NCI-H2107 (cell line): ENCODE results near the gene MSANTD2.
A peak's percentile ranks its signal among the peaks of the same experiment; 100 is the strongest.

ENCODE experiments used
- DNase-seq: peaks from one replicate; lab custom pipeline; 2025; lab: John Stamatoyannopoulos, UW

Gene MSANTD2

GRCh38 chr11:124821995-124822730 lies 22.0 kb upstream of the MSANTD2 start:
- DNase-seq, result no peak

GRCh38 chr11:124817036-124817435 lies 16.8 kb upstream of the MSANTD2 start:
- DNase-seq, result no peak

DNA sequence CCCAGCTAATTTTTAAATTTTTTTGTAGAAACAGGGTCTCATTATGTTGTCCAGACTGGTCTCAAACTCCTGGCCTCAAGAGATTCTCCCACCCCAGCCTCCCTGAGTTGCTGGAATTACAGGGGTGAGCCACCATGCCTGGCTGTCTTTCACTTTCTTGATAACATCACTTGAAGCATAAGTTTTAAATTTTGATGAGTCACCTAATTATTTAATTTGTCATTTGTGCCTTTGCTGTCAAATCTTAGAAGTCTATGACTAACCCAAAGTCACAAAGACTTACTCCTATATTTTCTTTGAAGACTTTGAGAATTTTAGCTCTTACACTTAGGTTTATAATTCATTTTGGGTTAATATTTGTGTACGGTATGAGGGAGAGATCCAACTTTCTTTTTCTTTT lies 14.5 kb upstream of the MSANTD2 start:
- DNase-seq, result no peak

- DNase-seq, result peak; percentile 17
These were observed 12.7 kb upstream of the MSANTD2 start for GRCh38 chr11:124812876-124813275.

GRCh38 chr11:124811399-124812125 lies 11.4 kb upstream of the MSANTD2 start:
- no peak for DNase-seq

GRCh38 chr11:124807660-124808270 lies 7.6 kb upstream of the MSANTD2 start:
- no peak for DNase-seq

DNA sequence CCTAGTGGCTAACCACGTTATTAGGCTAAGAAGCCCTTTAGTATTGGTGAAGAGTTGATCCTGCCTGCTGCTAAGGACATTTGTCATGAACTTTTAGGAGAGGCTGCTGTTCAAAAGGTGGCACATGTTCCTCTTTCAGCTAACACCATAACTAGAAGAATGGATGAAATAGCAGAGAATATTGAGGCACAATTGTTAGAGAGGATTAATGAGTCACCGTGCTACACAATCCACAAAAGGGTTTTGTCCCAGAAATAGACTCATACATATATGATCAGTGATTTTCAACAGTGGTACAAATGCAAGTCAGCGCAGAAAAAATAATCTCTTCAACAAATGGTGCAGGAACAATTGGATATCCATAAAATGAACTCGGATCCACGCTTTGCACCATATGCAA lies 7.0 kb upstream of the MSANTD2 start:
- no peak for DNase-seq

DNA sequence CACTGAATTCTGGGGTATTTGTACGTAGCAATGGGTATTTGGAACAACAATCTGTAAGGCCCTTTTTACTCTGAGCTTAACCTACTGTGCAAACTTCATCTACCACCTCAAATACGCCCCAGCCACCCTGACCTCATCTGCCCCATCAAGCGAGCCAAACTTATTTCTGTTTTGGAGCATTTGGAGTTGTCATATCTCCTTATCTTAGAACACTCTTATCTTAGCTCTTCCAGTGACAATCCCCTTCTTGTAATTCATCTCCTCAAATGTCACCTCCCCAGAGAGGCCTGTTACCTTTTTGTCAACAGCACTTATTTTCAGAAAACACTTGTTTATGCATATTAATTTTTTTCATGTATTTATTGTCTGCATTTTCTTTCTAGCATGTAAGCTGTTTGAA lies 4.7 kb upstream of the MSANTD2 start:
- DNase-seq, result no peak

DNA sequence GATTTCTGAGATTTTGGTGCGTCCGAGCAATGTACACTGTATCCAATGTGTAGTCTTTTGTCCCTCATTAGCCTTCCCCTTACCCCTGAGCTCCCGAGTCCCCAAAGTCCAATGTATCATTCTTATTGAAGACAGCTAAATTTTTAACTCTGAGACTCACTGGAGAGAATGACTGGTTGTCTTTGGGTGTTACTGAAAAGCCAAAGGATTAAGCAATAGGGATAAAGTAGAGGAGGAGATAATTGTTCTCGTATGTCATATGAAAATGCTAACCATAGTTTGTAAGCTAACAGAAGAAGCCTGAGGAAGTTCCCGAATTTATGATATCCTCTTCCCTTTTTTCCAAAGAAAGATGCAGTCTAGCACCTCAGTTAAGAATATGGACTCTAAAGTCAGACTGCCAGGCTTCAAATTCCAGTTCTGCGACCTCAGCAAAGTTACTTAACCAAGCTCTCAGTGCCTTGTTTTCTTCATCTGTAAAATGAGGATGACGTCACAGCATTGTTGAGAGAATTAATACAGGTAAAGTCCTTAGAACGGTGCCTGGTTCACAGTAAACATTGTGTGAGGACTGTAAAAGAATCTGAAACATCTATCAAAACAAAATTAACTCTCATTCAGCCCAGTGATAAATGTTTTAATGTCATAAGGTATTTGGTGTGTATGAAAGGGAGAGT lies 1.6 kb upstream of the MSANTD2 start:
- no peak for DNase-seq

DNA sequence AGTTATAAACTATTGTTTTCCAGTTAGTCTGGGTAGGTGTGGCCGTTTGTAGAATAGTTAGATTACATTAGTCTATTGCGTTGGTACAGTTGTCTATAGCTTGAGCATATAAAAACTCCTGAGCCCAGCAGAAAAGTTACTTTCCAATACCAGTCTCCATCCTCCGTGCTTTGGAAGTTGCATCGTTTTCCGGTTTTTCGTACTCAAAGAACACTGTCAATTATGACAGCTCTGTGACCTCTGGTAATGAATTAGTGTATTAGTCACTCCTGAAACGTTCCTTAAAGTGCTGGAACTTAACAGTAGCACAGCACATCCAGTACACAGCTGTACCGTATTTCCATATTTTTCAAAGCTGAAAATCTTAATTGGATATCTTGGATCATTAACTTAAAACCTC lies 808 bp upstream of the MSANTD2 start:
- DNase-seq, result no peak

DNA sequence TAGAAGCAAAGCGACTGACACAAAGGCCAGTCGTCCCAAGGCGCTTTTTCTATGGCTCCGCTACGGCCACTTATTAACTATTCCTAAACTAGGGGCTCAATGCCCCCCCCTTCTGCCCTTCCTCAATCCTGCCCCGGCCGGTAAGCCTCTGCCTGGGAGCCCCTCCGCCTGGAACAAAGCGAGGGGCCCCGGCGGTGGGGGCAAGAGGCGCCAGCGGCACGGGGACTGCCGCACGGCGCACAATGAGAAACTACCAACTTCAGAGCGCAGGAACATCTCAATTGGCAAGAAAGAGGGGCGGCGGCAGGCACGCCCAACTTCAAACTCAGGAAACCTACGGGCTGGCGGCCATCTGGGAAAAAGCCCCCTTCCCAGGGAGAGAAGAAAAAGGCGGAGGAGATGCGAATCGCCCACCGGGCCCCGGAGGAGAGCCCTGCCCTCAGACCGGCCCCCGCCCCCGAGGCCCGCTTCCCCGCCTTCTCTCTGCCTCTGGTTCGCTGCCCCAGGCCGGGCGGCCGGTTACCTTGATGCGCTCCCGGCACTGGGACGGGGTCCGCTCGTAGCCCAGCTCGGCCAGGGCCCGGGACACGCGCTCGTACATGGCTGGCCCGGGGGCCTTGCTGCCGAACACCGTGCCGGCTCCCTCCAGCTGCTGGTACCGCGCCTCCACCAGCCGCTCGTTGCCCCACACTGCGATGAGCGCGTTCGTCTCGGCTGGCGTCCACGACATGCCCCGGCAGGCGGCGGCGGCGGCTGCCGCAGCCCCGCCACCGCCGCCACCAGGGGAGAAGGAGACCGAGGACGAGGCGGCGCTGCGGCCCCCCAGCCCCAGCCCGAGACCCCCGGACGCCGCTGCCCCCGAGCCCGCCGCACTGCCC lies 619 bp downstream of the MSANTD2 start:
- no peak for DNase-seq

DNA sequence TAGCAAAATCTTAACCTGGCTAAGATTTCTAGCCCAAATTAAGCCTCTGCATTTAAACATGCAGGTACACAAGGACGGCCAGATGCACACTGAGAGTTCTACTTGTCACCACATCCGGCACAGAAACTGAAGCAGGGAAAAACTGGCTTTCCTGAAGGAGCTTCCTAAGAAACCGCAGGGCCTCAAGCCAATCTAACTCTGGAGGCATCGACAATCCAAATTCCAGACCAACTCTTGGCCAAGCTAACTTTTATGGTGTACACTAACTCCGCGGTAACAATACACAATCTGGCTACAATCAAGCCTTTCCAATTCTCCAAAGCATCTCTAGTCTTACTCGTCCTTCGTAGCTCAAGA lies 1.2 kb downstream of the MSANTD2 start:
- DNase-seq, result no peak

GRCh38 chr11:124796312-124796711 lies 3.9 kb downstream of the MSANTD2 start:
- DNase-seq, result no peak

DNA sequence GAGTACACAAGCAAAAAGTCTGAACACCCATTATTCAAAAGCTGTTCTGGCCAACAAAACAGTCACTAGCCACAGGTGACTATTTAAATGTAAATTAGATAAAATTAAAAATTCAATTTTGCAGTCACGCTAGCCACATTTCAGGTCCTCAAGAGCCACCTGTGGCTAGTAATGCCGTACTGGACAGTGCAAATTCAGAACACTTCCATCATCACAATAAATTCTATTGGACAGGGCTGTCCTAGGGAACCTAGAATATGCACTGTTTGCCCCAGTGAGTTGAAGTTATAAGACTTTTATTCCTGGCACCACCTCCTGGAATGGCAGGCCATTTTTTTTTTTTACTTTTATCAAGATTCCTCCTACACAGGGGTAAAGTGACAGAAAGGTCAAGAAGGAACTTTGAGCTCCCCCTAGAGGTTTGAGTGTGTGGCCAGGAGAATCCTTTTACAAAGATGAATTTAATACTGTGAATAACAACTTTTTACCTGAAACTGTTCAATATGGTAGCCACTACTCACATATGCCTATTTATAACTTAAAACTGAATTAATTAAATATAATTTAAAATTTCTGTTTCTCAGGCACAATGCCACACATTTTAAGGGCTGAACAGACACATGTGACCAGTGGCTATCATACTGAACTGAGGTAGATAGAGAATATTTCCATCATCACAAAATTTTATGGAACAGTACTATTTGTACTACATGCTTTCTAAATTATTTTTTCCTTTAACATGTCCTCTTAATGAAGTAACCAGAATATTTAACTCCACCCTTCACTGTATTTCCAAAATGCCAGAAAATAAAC lies 6.5 kb downstream of the MSANTD2 start:
- no peak for DNase-seq

GRCh38 chr11:124791626-124792341 lies 8.4 kb downstream of the MSANTD2 start:
- DNase-seq, result no peak

GRCh38 chr11:124788521-124788920 lies 11.7 kb downstream of the MSANTD2 start:
- DNase-seq, result no peak

GRCh38 chr11:124784051-124784450 lies 16.2 kb downstream of the MSANTD2 start:
- DNase-seq, result no peak

DNA sequence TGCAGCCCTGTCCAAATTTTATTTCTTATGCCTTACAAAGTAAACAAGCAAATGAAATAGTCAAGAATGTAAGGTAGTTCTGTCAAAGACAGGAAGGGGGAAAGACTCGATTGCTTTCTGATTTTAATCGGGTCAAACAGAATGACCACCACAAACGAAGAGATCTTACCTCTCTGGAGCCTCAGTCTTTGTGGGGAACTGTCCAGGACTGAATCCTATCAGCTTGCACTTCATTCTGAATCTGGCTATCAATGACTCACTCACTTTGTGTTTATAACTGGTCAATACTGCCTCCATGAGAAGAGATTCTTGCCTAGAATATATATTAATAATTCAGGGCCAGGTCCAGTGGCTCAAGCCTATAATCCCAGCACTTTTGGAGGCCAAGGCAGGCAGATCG lies 17.2 kb downstream of the MSANTD2 start:
- no peak for DNase-seq

DNA sequence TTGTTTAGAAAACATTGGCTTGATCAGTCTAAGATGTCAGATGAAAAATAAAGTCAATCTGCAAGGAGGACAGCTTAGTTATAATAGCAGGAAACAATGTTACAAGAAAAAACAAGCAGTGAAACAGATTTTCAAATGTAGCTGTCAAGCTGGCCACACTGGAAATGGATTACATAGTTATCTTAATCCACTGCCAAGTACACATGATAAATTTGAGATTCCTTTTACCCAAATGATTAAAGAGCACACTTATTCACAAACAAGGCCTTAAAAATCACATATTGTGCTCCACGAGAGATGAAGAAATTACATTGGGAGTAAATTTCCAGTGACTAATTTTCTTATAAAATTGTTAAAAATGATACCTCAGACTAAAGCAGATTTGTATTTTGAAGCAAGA lies 20.6 kb downstream of the MSANTD2 start:
- no peak for DNase-seq

DNA sequence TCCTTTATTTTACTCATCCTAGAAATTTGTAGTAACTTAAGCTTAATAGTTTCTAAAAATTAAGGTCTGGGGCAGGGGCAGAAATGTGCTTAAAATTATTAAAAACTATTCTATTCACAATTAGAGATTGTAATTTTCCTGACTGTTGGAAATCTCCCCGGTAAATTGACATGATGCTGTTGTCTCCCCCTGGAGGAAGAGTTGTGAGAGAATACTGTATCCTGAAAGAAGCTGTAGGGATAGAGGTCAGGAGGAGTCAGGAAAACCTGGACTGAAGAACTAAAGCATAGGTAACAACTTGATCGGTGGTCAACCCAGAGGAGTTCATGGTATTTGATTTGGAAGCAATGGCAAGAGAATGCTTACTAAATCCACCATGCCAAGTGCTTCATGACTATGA lies 21.9 kb downstream of the MSANTD2 start:
- no peak for DNase-seq
